Measurements from ENCODE around the gene NTM. TPM values are rescaled to one million over a fixed set of nuclear protein-coding genes. Genes with fewer than 3 reads are reported as not detected.

The NTM gene
- total RNA-seq, 2 experiments from 2014 or later: not detected

GRCh38 chr11:131955904-131956303 is 585.5 kb downstream of the NTM start:
- Mint-ChIP-seq H3K9me3 (peaks cover 2% of the 10 kb centered on the region), H3K4me1 (ENCODE audit: low read depth) (no peaks in the 10 kb centered on the region), H3K36me3 (ENCODE audit: low read depth) (no peaks in the 10 kb centered on the region), H3K27ac (no peak overlapping the region), H3K4me3 (no peak overlapping the region), H3K27me3 (no peaks in the 10 kb centered on the region)
- DNase-seq (no peak), ATAC-seq (no peak)
- CTCF ChIA-PET: no interaction called here
- POLR2A ChIA-PET: no interaction called here
- no peak for TF ChIP-seq CTCF (IDR thresholded peaks at IDR 0.05)
- intact Hi-C loops (cut with micrococcal nuclease): no loop called here

- no peaks in the 10 kb centered on the region for H3K4me1 Mint-ChIP-seq (ENCODE audit: low read depth)
Observed at GRCh38 chr11:131957201-131957600, 586.8 kb downstream of the NTM start.

GRCh38 chr11:131957875-131958274 is 587.5 kb downstream of the NTM start:
- TF ChIP-seq CTCF (IDR thresholded peaks at IDR 0.05): no peak
- H3K9me3 Mint-ChIP-seq: no peaks in the 10 kb centered on the region
- CTCF ChIA-PET: no interaction called here
- H3K4me1 Mint-ChIP-seq (ENCODE audit: low read depth): no peaks in the 10 kb centered on the region
- POLR2A ChIA-PET: no interaction called here
- ATAC-seq: no peak
- no peak for DNase-seq
- no peak overlapping the region for H3K4me3 Mint-ChIP-seq
- intact Hi-C loops (cut with micrococcal nuclease): no loop called here
- H3K27me3 Mint-ChIP-seq: no peaks in the 10 kb centered on the region
- H3K27ac Mint-ChIP-seq: no peak overlapping the region
- H3K36me3 Mint-ChIP-seq (ENCODE audit: low read depth): no peaks in the 10 kb centered on the region

More at GRCh38 chr11:131957201-131957600, 586.8 kb downstream of the NTM start:
- intact Hi-C loops (cut with micrococcal nuclease): no loop called here
- H3K9me3 Mint-ChIP-seq: no peaks in the 10 kb centered on the region
- ChIA-PET CTCF (no interaction called here), POLR2A (no interaction called here)
- no peaks in the 10 kb centered on the region for H3K27me3 Mint-ChIP-seq
- ATAC-seq (no peak), DNase-seq (no peak)
- no peak for TF ChIP-seq CTCF (IDR thresholded peaks at IDR 0.05)
- H3K27ac Mint-ChIP-seq: no peak overlapping the region
- H3K4me3 Mint-ChIP-seq: no peak overlapping the region
- H3K36me3 Mint-ChIP-seq (ENCODE audit: low read depth): no peaks in the 10 kb centered on the region

GRCh38 chr11:131962818-131963217 is 592.4 kb downstream of the NTM start:
- Mint-ChIP-seq H3K4me1 (ENCODE audit: low read depth) (no peaks in the 10 kb centered on the region), H3K4me3 (no peak overlapping the region), H3K27me3 (no peaks in the 10 kb centered on the region), H3K36me3 (ENCODE audit: low read depth) (no peaks in the 10 kb centered on the region), H3K27ac (no peak overlapping the region), H3K9me3 (no peaks in the 10 kb centered on the region)
- intact Hi-C loops (cut with micrococcal nuclease): no loop called here
- ChIA-PET POLR2A (no interaction called here), CTCF (no interaction called here)
- no peak for DNase-seq
- TF ChIP-seq CTCF (IDR thresholded peaks at IDR 0.05): no peak
- no peak for ATAC-seq

GRCh38 chr11:131964698-131965483 is 594.5 kb downstream of the NTM start:
- H3K27me3 Mint-ChIP-seq: no peaks in the 10 kb centered on the region
- DNase-seq (no peak), ATAC-seq (no peak)
- no peak overlapping the region for H3K27ac Mint-ChIP-seq
- no peak overlapping the region for H3K4me3 Mint-ChIP-seq
- H3K4me1 Mint-ChIP-seq (ENCODE audit: low read depth): no peaks in the 10 kb centered on the region
- POLR2A ChIA-PET: no interaction called here
- H3K36me3 Mint-ChIP-seq (ENCODE audit: low read depth): no peaks in the 10 kb centered on the region
- intact Hi-C loops (cut with micrococcal nuclease): no loop called here
- TF ChIP-seq CTCF (IDR thresholded peaks at IDR 0.05): no peak
- CTCF ChIA-PET: no interaction called here
- H3K9me3 Mint-ChIP-seq: no peaks in the 10 kb centered on the region
